ENCODE data around the gene ZNF569. TPM values are rescaled to one million over a fixed set of nuclear protein-coding genes. Genes with fewer than 3 reads are reported as not detected.
A peak's percentile ranks its signal among the peaks of the same experiment; 100 is the strongest.

ZNF569 gene
- total and polyA plus RNA-seq, 2 of the 13 experiments (the other 11 are each of a cell fraction or from before 2014, with no cell fraction given): 1.4 to 5.7 TPM

- peak; percentile 20; the same call in 1 of the 2 replicates for TF ChIP-seq FOXP4 (CRISPR knock-in tag; IDR thresholded peaks at IDR 0.05)
- 0 out of 2 replicates have a peak, but pooled peaks have one; percentile 41 for TF ChIP-seq ARHGAP35 (CRISPR knock-in tag; IDR thresholded peaks at IDR 0.05; ENCODE audit: borderline replicate concordance)
- TF ChIP-seq ATF1 (CRISPR knock-in tag; IDR thresholded peaks at IDR 0.05): peak; percentile 70
- TF ChIP-seq ZBTB46 (CRISPR knock-in tag; IDR thresholded peaks at IDR 0.05; ENCODE audit: borderline replicate concordance): no peak
- no peak for TF ChIP-seq FOXO1 (CRISPR knock-in tag; IDR thresholded peaks at IDR 0.05)
- TF ChIP-seq HMGXB4 (CRISPR knock-in tag; IDR thresholded peaks at IDR 0.05; ENCODE audit: borderline replicate concordance in 1 of 2, low read depth in 1 of 2): peak; percentile 75 to 77; a peak in 3 of 4 replicates
- TF ChIP-seq NFYC (CRISPR knock-in tag; IDR thresholded peaks at IDR 0.05): no peak
- TF ChIP-seq SP1 (IDR thresholded peaks at IDR 0.05): no peak
- TF ChIP-seq SP1 (CRISPR knock-in tag; IDR thresholded peaks at IDR 0.05): peak; percentile 77
- peak; percentile 94 for TF ChIP-seq KMT2B (CRISPR knock-in tag; IDR thresholded peaks at IDR 0.05)
- TF ChIP-seq PAXIP1 (CRISPR knock-in tag; conservative IDR thresholded peaks at IDR 0.05): no peak
- TF ChIP-seq KAT2B (IDR thresholded peaks at IDR 0.05; ENCODE audit: borderline replicate concordance, low read depth, low read length): no peak
- peak; percentile 38; the same call in 1 of the 2 replicates for TF ChIP-seq NR2F2 (IDR thresholded peaks at IDR 0.05; ENCODE audit: borderline replicate concordance, low read depth)
- TF ChIP-seq ZNF598 (CRISPR knock-in tag; IDR thresholded peaks at IDR 0.05; ENCODE audit: borderline replicate concordance): peak; percentile 92; the same call in 1 of the 2 replicates
- TF ChIP-seq CSRNP2 (CRISPR knock-in tag; conservative IDR thresholded peaks at IDR 0.05; ENCODE audit: low read depth): no peak
- peak; percentile 43; the same call in 1 of the 2 replicates for TF ChIP-seq GTF3A (CRISPR knock-in tag; conservative IDR thresholded peaks at IDR 0.05)
- no peak for TF ChIP-seq FOXJ3 (CRISPR knock-in tag; IDR thresholded peaks at IDR 0.05; ENCODE audit: borderline replicate concordance)
- no peak for TF ChIP-seq ZNF773 (CRISPR knock-in tag; IDR thresholded peaks at IDR 0.05; ENCODE audit: borderline replicate concordance)
Observed at GRCh38 chr19:37466798-37467607, at the start of gene ZNF569 (continued).

All from HepG2 (cell line).